Stimulated activated memory B cell treated with anti-CD40 and anti-IgM and Interleukin-4, amounts not matched to agents 10 μg/mL and 1 μg/mL and 100 μg/mL, for 72 hours (primary cell): ENCODE measurements around the gene CMTR1.

Experiments used
- ATAC-seq: fragments of 150-1000 bp; cut with Tn5 transposase; 2 replicates; pipeline ENCODE4 v1.10.0; 2021
- H3K27ac Mint-ChIP-seq: one replicate; pipeline ENCODE4 v1.8.0; 2022; ENCODE audit warnings: mild to moderate bottlenecking, mixed read lengths
- H3K27me3 Mint-ChIP-seq: one replicate; pipeline ENCODE4 v1.8.0; 2022; ENCODE audit warnings: mixed read lengths
- H3K36me3 Mint-ChIP-seq: one replicate; pipeline ENCODE4 v1.8.0; 2022; ENCODE audit warnings: mixed read lengths
- H3K4me1 Mint-ChIP-seq: one replicate; pipeline ENCODE4 v1.8.0; 2022; ENCODE audit warnings: mixed read lengths
- H3K4me3 Mint-ChIP-seq: one replicate; pipeline ENCODE4 v1.8.0; 2022; ENCODE audit warnings: mild to moderate bottlenecking, moderate library complexity, mixed read lengths
- H3K9me3 Mint-ChIP-seq: one replicate; pipeline ENCODE4 v1.8.0; 2022; ENCODE audit warnings: mixed read lengths

The CMTR1 gene

DNA sequence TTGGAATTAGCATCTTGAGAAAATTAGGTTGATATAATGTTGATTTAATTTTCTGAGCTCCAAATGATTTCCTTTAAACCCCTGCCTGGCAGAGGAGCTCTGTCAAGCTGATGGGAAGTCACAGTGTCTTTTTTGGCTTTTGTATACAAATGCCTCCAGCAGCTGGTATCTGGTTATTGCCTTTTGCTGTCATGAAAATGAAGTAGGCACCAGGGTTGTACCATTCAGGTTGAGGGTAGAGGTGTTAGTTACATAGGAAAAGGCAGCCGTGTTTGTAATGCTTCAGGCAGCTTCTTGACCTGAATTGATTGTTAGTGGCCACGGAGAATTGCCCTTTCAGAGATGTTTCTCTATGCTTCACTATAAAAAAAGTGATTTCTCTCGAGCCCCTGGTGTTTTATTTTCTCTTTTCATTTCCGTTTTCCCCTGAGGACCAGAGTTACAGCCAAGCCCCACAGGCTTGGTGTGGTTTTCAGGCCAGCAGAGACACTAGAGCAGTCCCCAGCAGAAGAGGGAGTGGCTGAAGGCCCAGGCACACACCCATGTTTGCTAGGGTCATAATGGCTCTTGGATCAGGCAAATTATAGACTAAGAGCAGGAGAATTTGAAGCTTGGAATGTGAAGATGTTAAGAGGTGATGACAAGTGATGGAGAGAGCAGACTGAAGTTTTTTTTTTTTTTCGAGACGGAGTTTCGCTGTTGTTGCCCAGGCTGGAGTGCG lies 21.6 kb downstream of the CMTR1 start:
- no peak overlapping the region for H3K27ac Mint-ChIP-seq
- H3K9me3 Mint-ChIP-seq, result no peaks in the 10 kb centered on the region
- H3K4me3 Mint-ChIP-seq, result no peak overlapping the region
- H3K4me1 Mint-ChIP-seq, result peaks cover 7% of the 10 kb centered on the region
- no peaks in the 10 kb centered on the region for H3K27me3 Mint-ChIP-seq
- H3K36me3 Mint-ChIP-seq, result peaks cover 86% of the 10 kb centered on the region
- no peak for ATAC-seq

DNA sequence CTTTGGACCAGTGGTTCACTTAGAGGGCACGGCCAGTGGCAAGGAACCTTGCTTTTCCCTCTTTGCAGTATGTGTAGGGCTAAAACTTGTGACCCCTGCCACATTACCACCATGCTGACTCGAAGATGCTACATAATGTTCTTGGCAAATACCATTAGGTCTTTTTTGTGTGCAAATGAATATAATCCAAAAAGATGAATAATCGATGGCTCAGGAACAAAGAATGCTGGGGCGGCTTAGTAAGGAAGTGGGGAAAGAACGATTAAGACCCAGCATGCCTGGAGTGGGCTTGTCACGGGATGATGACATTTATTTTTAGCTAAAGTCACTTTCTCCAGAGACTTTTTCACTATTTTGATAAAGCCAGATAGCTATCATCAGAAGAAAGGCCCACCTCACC lies 23.1 kb downstream of the CMTR1 start:
- Mint-ChIP-seq H3K27ac (no peak overlapping the region), H3K27me3 (no peaks in the 10 kb centered on the region), H3K4me3 (no peak overlapping the region), H3K4me1 (peaks cover 7% of the 10 kb centered on the region), H3K36me3 (peaks cover 87% of the 10 kb centered on the region), H3K9me3 (no peaks in the 10 kb centered on the region)
- ATAC-seq, result no peak

DNA sequence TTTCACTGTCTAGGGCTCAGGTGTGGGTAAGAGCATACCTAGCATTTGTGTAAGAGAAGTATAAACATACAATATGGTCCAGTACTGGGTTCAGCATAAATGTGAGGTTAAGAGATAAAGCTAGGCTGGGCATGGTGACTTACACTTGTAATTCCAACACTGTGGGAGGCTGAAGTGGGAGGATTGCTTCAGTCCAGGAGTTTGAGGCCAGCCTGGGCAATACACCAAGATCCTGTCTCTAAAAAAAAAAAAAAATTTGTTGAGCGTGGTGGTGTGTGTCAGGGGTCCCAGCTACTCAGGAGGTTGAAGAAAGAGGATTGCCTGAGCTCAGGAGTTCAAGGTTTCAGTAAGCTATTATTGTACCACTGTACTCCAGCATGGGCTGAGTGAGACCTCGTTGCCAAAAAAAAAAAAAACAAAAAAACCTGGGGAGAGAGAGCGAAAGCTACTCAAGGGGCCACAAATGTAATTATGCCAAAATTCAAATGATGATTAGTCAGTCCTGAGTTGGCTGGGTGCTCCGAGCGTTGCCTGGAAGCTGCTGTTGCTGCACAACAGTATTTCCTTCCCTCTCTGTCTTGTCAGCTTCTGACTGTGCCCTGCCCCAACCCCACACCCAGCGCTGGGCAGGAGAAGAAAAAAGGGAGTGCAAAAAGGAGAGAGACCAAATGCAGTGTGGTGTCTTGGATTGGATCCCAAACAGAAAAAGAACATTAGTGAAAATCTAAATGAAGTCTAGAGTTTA lies 24.0 kb downstream of the CMTR1 start:
- no peak for ATAC-seq
- no peak overlapping the region for H3K27ac Mint-ChIP-seq
- no peak overlapping the region for H3K4me3 Mint-ChIP-seq
- no peaks in the 10 kb centered on the region for H3K9me3 Mint-ChIP-seq
- peaks cover 7% of the 10 kb centered on the region for H3K4me1 Mint-ChIP-seq
- H3K36me3 Mint-ChIP-seq, result peaks cover 88% of the 10 kb centered on the region
- no peaks in the 10 kb centered on the region for H3K27me3 Mint-ChIP-seq

DNA sequence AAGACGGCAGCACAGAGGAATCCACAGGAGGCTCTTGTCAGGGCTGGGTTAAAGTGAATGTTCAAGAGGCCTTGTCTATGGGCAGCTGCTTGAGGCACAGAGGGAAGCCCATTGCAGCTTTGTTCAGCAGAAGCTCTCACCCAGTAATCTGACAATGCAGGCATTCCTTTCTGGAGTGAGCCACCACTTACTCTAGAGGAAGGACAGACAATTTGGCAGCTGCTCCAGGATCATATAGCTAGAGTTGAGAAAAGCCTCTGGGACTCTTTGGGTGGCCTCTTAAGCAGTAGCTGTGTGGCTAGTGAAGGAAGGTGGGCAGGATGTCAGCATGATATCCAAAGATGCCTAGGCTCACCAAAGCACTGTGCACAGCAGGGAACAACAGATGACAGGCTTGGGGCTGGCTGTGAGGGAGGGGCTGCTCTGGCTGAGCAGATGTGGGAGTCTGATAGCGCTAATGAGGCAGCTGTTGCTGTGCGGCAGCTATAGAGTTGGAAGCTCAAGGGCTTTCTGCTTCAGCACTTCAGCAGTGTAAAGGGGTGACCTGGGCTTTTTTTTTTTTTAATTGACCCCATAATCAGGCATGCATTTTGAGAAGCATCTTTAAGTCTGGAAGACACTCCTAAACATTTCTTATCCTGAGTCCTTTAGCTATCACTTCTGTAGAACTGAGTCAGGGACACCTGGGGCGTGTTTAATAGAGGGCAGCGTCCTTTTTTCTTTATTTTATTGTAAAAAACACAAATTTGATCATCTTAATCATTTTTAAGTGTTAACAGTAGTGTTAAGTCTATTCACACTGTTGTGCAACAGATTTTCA lies 27.2 kb downstream of the CMTR1 start:
- no peaks in the 10 kb centered on the region for H3K27me3 Mint-ChIP-seq
- no peak overlapping the region for H3K27ac Mint-ChIP-seq
- H3K4me1 Mint-ChIP-seq, result peaks cover 7% of the 10 kb centered on the region
- H3K4me3 Mint-ChIP-seq, result no peak overlapping the region
- no peaks in the 10 kb centered on the region for H3K9me3 Mint-ChIP-seq
- H3K36me3 Mint-ChIP-seq, result peaks cover 88% of the 10 kb centered on the region
- no peak for ATAC-seq

DNA sequence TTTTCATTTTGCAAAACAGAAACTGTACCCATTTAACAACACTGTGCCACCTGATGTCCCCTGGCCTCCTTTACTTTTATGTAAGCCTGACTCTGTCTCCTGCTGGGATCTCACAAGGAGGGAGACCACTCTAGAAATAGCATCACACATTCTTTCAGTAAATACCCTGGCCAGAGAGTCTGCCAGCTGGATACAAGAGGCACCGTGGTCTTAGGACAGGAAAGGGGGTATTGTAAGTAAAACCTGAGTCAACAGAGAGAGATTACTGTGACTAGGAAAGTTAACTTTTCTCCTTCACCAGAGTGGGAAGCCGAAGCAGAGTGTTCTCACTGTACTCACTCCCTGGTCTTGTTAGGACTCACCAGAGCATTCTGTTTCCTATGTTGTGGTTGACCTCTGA lies 27.8 kb downstream of the CMTR1 start:
- Mint-ChIP-seq H3K36me3 (peaks cover 89% of the 10 kb centered on the region), H3K4me1 (peaks cover 7% of the 10 kb centered on the region), H3K27me3 (no peaks in the 10 kb centered on the region), H3K9me3 (no peaks in the 10 kb centered on the region), H3K27ac (no peak overlapping the region), H3K4me3 (no peak overlapping the region)
- no peak for ATAC-seq

DNA sequence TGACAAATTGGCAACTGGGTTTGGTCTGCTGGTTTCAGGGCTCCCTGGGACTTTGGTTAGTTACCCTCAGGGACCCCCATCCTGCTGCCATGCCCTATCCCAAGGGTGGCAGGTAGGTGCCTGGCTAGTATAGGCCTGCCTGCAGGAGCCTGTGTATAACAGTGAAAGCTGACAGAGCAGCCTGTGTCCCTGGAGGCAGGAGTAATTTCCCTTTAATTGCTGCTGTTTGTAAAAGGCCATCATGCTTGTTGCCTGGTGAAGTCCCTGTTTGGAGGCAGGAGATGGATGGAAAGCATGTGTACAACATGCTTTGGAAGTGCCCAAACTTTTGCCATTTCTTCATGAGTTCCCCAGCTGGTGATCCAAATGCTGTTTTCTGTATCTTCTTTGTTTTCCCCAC lies 30.1 kb downstream of the CMTR1 start:
- ATAC-seq, result no peak
- Mint-ChIP-seq H3K4me1 (no peaks in the 10 kb centered on the region), H3K27ac (no peak overlapping the region), H3K27me3 (no peaks in the 10 kb centered on the region), H3K36me3 (peaks cover 93% of the 10 kb centered on the region), H3K4me3 (no peak overlapping the region), H3K9me3 (no peaks in the 10 kb centered on the region)

DNA sequence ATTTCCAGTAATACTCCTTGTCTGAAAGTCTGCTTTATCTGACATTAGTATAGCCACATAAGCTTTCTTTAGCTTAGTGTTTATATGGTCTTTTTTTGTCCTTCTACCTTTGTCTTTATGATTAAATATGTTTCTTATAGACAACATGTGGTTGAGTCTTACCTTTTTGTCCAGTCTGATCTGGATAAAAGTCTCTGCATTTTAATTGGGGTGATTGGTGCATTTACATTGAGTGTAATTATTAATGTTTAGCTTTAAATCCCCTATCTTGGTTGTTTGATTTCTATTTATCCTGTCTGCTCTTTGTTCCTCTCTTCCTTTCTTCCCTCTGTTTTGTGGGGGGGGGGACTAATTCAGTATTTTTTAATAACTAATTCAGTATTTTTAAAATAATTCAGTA lies 34.7 kb downstream of the CMTR1 start:
- no peak overlapping the region for H3K4me3 Mint-ChIP-seq
- no peak overlapping the region for H3K27ac Mint-ChIP-seq
- no peaks in the 10 kb centered on the region for H3K9me3 Mint-ChIP-seq
- H3K4me1 Mint-ChIP-seq, result no peaks in the 10 kb centered on the region
- no peaks in the 10 kb centered on the region for H3K27me3 Mint-ChIP-seq
- ATAC-seq, result no peak
- peaks cover 86% of the 10 kb centered on the region for H3K36me3 Mint-ChIP-seq

DNA sequence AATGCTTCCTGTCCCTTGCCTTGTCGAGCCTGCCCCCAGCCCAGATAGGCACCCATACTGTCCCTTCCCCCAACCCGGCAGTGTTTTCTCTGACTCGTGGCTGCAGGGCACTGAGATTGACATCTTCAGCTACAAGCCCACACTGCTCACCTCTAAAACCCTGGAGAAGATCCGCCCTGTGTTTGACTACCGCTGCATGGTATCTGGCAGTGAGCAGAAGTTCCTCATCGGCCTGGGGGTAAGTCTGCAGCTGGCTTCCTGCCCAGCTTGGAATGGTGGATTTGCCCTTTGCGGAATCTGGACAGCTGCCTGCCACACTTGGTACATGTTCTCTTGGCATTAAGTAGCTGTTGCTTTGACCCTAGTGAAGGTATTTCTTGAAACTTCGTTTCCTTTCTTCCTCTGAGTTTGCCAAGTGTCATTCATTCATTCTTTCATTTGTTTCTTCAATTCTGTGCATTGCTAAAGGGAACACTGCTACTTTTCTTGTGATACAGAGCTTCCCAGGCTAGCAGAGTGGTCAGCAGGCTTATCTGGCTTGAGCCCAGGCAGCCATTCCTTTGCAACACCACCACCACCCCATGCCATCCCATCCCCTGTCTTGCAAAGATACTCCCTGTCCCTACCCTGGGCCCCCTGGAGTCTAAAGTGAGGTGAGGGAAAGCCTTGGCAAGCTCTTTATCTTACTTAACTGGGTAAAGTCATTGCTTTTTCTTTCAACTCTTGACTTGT lies 40.5 kb downstream of the CMTR1 start:
- Mint-ChIP-seq H3K4me1 (no peaks in the 10 kb centered on the region), H3K4me3 (no peak overlapping the region), H3K9me3 (no peaks in the 10 kb centered on the region), H3K27me3 (no peaks in the 10 kb centered on the region), H3K27ac (no peak overlapping the region), H3K36me3 (peaks cover 75% of the 10 kb centered on the region)
- no peak for ATAC-seq

DNA sequence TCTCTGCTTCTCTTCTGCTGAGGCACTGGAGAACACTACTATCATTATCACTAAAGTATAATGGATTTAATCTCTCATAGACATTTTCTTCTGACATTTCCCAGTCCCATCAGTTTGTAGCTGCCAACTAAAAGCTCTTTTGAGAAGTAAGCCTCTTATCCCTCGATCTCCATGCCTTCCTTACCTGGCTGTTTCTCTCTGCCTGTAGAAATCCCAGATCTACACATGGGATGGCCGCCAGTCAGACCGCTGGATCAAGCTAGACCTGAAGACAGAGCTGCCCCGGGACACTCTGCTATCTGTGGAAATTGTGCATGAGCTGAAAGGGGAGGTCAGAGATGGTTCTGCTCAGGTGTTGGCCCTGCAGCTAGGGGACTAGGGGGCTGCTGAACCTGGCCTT lies 41.3 kb downstream of the CMTR1 start:
- Mint-ChIP-seq H3K27me3 (no peaks in the 10 kb centered on the region), H3K4me1 (no peaks in the 10 kb centered on the region), H3K9me3 (no peaks in the 10 kb centered on the region), H3K36me3 (peaks cover 82% of the 10 kb centered on the region), H3K27ac (no peak overlapping the region), H3K4me3 (no peak overlapping the region)
- ATAC-seq, result no peak

DNA sequence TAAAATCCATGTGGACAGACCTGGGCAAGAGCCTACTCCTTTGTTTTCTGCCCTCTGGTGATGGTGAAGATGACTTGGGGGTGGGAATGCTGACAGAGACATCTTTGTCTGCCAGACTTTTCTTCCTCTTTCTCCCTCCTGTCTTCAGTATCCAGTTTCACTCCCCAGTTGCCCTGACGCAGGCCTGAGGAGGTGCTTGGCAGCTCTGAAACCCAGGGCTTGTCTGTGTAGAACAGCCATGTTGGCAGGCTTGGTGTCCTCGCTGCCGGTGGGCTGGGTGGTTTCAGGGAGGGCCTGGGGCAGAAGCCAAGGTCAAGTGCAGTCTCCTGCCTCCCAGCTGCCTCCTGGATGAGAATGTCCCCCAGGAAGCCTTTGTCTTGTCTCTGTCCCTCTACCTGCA lies 44.2 kb downstream of the CMTR1 start:
- no peak for ATAC-seq
- no peaks in the 10 kb centered on the region for H3K9me3 Mint-ChIP-seq
- peak overlapping the region; percentile 55 for H3K27ac Mint-ChIP-seq
- no peaks in the 10 kb centered on the region for H3K4me1 Mint-ChIP-seq
- H3K36me3 Mint-ChIP-seq, result peaks cover 62% of the 10 kb centered on the region
- no peak overlapping the region for H3K4me3 Mint-ChIP-seq
- H3K27me3 Mint-ChIP-seq, result no peaks in the 10 kb centered on the region

DNA sequence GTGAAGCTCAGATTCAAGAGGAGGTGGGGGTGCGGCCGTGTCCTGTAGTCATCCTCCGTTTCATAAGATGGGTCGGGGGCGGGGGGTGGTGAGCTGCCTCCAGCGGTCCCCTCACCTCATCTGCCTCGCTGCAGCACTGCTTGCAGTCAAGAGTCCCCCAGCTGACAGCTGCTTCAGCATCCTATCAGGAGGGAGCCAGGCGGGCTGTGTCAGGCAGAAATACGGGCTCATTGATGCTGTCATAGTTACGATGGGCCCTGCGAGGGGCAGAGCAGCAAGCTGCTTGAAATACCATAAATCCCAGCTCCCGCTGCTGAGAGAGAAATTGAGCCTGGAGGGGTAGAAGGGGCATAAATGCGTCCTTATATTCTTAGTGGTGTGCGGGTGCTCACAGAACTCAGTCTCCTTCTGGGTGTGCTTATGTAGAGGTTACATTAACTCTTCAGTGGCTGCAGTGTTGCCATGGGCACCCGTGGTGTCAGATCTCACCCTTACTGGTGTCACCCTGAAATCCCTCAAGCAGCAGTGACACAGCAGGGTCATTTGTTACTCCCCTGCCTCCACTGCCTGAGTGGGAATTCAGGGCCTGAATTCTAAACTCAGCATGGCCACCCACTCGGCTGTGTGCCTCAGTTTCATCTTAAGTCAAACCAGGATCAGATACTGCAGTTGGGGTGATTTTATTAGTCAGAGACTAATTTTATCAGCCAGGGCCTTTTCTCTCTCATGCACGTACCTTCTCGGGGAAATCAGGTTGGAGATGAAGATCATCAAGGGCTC lies 44.8 kb downstream of the CMTR1 start:
- Mint-ChIP-seq H3K27ac (peak overlapping the region; percentile 55), H3K36me3 (peaks cover 62% of the 10 kb centered on the region), H3K4me1 (no peaks in the 10 kb centered on the region), H3K9me3 (no peaks in the 10 kb centered on the region), H3K4me3 (no peak overlapping the region), H3K27me3 (no peaks in the 10 kb centered on the region)
- ATAC-seq, result no peak

DNA sequence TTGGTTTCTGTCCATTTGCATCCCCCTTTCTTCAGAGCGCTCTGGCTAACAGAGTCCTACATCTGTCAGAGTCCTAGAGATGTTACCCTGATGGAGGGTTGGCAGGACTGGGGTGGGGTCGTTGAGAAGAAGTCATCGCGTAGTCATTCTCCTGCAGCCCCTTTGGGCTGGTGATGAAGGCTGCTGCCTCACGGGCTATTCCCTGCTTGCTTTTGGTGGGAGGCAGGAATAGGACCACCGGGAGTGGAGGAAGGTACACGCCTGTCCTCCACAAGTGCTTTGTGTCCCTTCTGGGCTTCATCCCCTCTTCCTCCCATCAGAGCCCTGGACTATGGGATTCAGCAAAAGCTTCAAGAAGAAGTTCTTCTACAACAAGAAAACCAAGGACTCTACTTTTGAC lies 45.8 kb downstream of the CMTR1 start:
- no peak overlapping the region for H3K27ac Mint-ChIP-seq
- peaks cover 54% of the 10 kb centered on the region for H3K36me3 Mint-ChIP-seq
- H3K9me3 Mint-ChIP-seq, result no peaks in the 10 kb centered on the region

DNA sequence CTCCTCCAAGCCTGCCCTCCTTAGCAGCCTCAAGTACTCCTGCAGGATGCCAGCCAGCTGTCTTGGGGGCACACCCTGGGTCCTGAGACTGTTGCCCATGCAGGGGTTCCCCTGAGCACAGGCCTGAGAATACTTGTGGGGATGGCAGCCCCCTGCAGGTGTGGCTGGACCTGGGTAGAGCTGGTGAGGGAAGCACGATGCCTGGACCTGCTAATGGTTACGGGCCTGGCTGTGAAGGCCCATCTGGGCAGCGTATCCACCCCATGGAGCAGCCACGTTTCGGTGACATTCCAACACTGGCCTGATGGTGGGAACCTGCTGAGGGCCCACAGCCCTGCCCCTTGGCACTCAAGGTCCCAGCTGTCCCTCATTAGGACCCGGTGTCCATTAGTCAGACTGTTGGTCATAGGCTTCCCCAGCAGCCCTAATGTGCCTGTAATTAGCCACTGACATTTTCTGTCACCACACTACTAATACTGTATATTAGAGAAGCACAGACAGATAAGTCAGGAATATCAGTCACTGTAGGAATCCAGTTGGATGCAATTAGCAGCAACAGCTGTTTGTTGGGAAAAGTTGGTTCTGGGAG lies 46.3 kb downstream of the CMTR1 start:
- Mint-ChIP-seq H3K4me3 (no peak overlapping the region), H3K27ac (no peak overlapping the region), H3K4me1 (no peaks in the 10 kb centered on the region), H3K9me3 (no peaks in the 10 kb centered on the region), H3K27me3 (no peaks in the 10 kb centered on the region), H3K36me3 (peaks cover 48% of the 10 kb centered on the region)
- ATAC-seq, result no peak

More for the DNA sequence above, 45.8 kb downstream of the CMTR1 start:
- Mint-ChIP-seq H3K27me3 (no peaks in the 10 kb centered on the region), H3K4me3 (no peak overlapping the region), H3K4me1 (no peaks in the 10 kb centered on the region)
- ATAC-seq, result no peak

DNA sequence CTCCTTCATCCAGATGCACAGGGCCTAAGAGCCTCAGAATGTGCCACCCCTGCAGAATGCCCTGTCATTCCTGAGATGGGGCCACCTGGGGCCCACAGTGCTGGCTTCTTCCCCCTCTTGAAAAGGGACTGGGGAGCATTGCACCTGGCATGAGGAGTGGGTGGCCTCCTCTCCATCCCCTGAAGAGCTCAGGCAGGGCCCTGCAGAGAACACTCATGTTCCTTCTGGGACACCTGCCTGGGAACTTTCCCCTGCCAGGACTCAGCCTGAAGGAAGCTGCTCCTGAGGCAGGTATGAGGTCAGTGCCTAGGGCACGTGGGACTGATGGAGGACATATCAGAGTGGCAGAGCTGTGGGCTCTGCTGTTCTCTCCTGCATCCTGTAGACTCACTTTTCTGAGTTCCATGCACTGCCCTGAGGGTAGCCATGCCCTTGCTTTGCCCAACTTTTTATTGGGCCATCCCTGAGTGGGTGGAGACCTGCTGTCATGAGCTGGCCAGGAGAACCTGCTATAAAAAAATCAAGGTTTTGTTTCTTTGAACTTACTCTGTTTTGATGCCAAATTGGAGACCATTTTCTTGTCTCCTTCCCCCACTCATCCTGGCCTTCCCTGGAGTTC lies 47.2 kb downstream of the CMTR1 start:
- H3K36me3 Mint-ChIP-seq, result peaks cover 41% of the 10 kb centered on the region
- H3K27ac Mint-ChIP-seq, result no peak overlapping the region
- H3K9me3 Mint-ChIP-seq, result no peaks in the 10 kb centered on the region
- no peak overlapping the region for H3K4me3 Mint-ChIP-seq
- H3K4me1 Mint-ChIP-seq, result no peaks in the 10 kb centered on the region
- no peaks in the 10 kb centered on the region for H3K27me3 Mint-ChIP-seq
- no peak for ATAC-seq
